HT-29 (cell line): ENCODE results near the gene NEUROG1. TPM values are rescaled to one million over a fixed set of nuclear protein-coding genes. Genes with fewer than 3 reads are reported as not detected.

Experiments
- DNase-seq: peaks from one replicate; pipeline ENCODE4 v3.0.0-alpha.2; 2015; ENCODE audit warnings: low spot score
- total RNA-seq: library from RNA; depleted of rRNA; stranded (reverse); fragments of >200 nt; shearing (Covaris generic); gene quantifications from 2 replicates; pipeline ENCODE4 v1.2.3, GENCODE V29; 2014

Gene NEUROG1
- total RNA-seq, 1 experiment from 2014 or later, result not detected

GRCh38 chr5:135564331-135564730 is 28.6 kb upstream of the NEUROG1 start:
- no peak for DNase-seq

- no peak for DNase-seq
Measured at GRCh38 chr5:135561266-135561665, 25.5 kb upstream of the NEUROG1 start.

GRCh38 chr5:135560858-135561257 is 25.1 kb upstream of the NEUROG1 start:
- peak; percentile 91 for DNase-seq

- DNase-seq, result peak; percentile 22
Measured at GRCh38 chr5:135559354-135559753, 23.6 kb upstream of the NEUROG1 start.

GRCh38 chr5:135557076-135557838 is 21.5 kb upstream of the NEUROG1 start:
- DNase-seq, result no peak

- no peak for DNase-seq
Measured at GRCh38 chr5:135556620-135557019, 20.9 kb upstream of the NEUROG1 start.

- DNase-seq, result no peak
Measured at GRCh38 chr5:135555530-135555929, 19.8 kb upstream of the NEUROG1 start.

GRCh38 chr5:135553688-135554462 is 18.1 kb upstream of the NEUROG1 start:
- peak; percentile 67 for DNase-seq

- peak; percentile 84 for DNase-seq
Measured at GRCh38 chr5:135551593-135552447, 16.1 kb upstream of the NEUROG1 start.

GRCh38 chr5:135549413-135549812 is 13.6 kb upstream of the NEUROG1 start:
- DNase-seq, result no peak

GRCh38 chr5:135547590-135548254 is 12.0 kb upstream of the NEUROG1 start:
- DNase-seq, result no peak

- DNase-seq, result no peak
Measured at GRCh38 chr5:135546912-135547311, 11.1 kb upstream of the NEUROG1 start.

- no peak for DNase-seq
Measured at GRCh38 chr5:135546101-135546500, 10.3 kb upstream of the NEUROG1 start.

- no peak for DNase-seq
Measured at GRCh38 chr5:135545099-135545498, 9.3 kb upstream of the NEUROG1 start.

- DNase-seq, result no peak
Measured at GRCh38 chr5:135543485-135544304, 7.9 kb upstream of the NEUROG1 start.

- no peak for DNase-seq
Measured at GRCh38 chr5:135543001-135543484, 7.3 kb upstream of the NEUROG1 start.

GRCh38 chr5:135541807-135542502 is 6.2 kb upstream of the NEUROG1 start:
- no peak for DNase-seq

GRCh38 chr5:135539430-135540005 is 3.8 kb upstream of the NEUROG1 start:
- DNase-seq, result no peak

GRCh38 chr5:135538261-135538660 is 2.5 kb upstream of the NEUROG1 start:
- no peak for DNase-seq
